Measurements from ENCODE around the gene RYR3.

RYR3 gene

GRCh38 chr15:33612721-33613304 lies 302.0 kb downstream of the RYR3 start:
- DNase-seq (ENCODE audit: extremely low read depth, insufficient read length), result no peak
- H3K27me3 ChIP-seq (replicated peaks; ENCODE audit: control insufficient read depth, insufficient read depth, low read length), result no peaks in the 10 kb centered on the region
- TF ChIP-seq CTCF (IDR thresholded peaks at IDR 0.05; ENCODE audit: insufficient read depth, low read length, poor library complexity, severe bottlenecking), result no peak

GRCh38 chr15:33616475-33616874 lies 305.7 kb downstream of the RYR3 start:
- Histone ChIP-seq H3K4me3 (replicated peaks; ENCODE audit: low read depth, low read length) (no peak overlapping the region), H3K27me3 (replicated peaks; ENCODE audit: control insufficient read depth, insufficient read depth, low read length) (no peaks in the 10 kb centered on the region), H3K36me3 (ENCODE audit: control insufficient read depth, insufficient read depth, low read length) (no peaks in the 10 kb centered on the region)
- no peak for DNase-seq (ENCODE audit: extremely low read depth, insufficient read length)
- TF ChIP-seq CTCF (IDR thresholded peaks at IDR 0.05; ENCODE audit: insufficient read depth, low read length, poor library complexity, severe bottlenecking), result no peak

More at GRCh38 chr15:33612721-33613304, 302.0 kb downstream of the RYR3 start:
- H3K4me3 ChIP-seq (replicated peaks; ENCODE audit: low read depth, low read length), result no peak overlapping the region
- no peaks in the 10 kb centered on the region for H3K36me3 ChIP-seq (ENCODE audit: control insufficient read depth, insufficient read depth, low read length)

- no peaks in the 10 kb centered on the region for H3K36me3 ChIP-seq (ENCODE audit: control insufficient read depth, insufficient read depth, low read length)
- no peak for TF ChIP-seq CTCF (IDR thresholded peaks at IDR 0.05; ENCODE audit: insufficient read depth, low read length, poor library complexity, severe bottlenecking)
- no peak overlapping the region for H3K4me3 ChIP-seq (replicated peaks; ENCODE audit: low read depth, low read length)
- DNase-seq (ENCODE audit: extremely low read depth, insufficient read length), result no peak
- H3K27me3 ChIP-seq (replicated peaks; ENCODE audit: control insufficient read depth, insufficient read depth, low read length), result no peaks in the 10 kb centered on the region; the same call in 1 of the 2 replicates
Measured at GRCh38 chr15:33618350-33618749, 307.6 kb downstream of the RYR3 start.

- H3K36me3 ChIP-seq (ENCODE audit: control insufficient read depth, insufficient read depth, low read length), result no peaks in the 10 kb centered on the region
- H3K4me3 ChIP-seq (replicated peaks; ENCODE audit: low read depth, low read length), result no peak overlapping the region
- no peak for TF ChIP-seq CTCF (IDR thresholded peaks at IDR 0.05; ENCODE audit: insufficient read depth, low read length, poor library complexity, severe bottlenecking)
- DNase-seq (ENCODE audit: extremely low read depth, insufficient read length), result no peak
- no peaks in the 10 kb centered on the region; the same call in 1 of the 2 replicates for H3K27me3 ChIP-seq (replicated peaks; ENCODE audit: control insufficient read depth, insufficient read depth, low read length)
Measured at GRCh38 chr15:33621141-33621540, 310.4 kb downstream of the RYR3 start.

GRCh38 chr15:33623010-33623409 lies 312.2 kb downstream of the RYR3 start:
- TF ChIP-seq CTCF (IDR thresholded peaks at IDR 0.05; ENCODE audit: insufficient read depth, low read length, poor library complexity, severe bottlenecking), result peak; percentile 21
- no peaks in the 10 kb centered on the region; the same call in 1 of the 2 replicates for H3K27me3 ChIP-seq (replicated peaks; ENCODE audit: control insufficient read depth, insufficient read depth, low read length)

GRCh38 chr15:33624439-33624838 lies 313.7 kb downstream of the RYR3 start:
- DNase-seq (ENCODE audit: extremely low read depth, insufficient read length), result no peak
- no peak overlapping the region for H3K4me3 ChIP-seq (replicated peaks; ENCODE audit: low read depth, low read length)
- H3K27me3 ChIP-seq (replicated peaks; ENCODE audit: control insufficient read depth, insufficient read depth, low read length), result no peaks in the 10 kb centered on the region; the same call in 1 of the 2 replicates
- no peak for TF ChIP-seq CTCF (IDR thresholded peaks at IDR 0.05; ENCODE audit: insufficient read depth, low read length, poor library complexity, severe bottlenecking)
- no peaks in the 10 kb centered on the region for H3K36me3 ChIP-seq (ENCODE audit: control insufficient read depth, insufficient read depth, low read length)

More at GRCh38 chr15:33623010-33623409, 312.2 kb downstream of the RYR3 start:
- Histone ChIP-seq H3K36me3 (ENCODE audit: control insufficient read depth, insufficient read depth, low read length) (no peaks in the 10 kb centered on the region), H3K4me3 (replicated peaks; ENCODE audit: low read depth, low read length) (no peak overlapping the region)
- DNase-seq (ENCODE audit: extremely low read depth, insufficient read length), result no peak
